Loucy (cell line): ENCODE results near the gene SSX2IP.

ENCODE experiments used
- H2AFZ ChIP-seq: fragments of 200-600 bp; sonication (generic); 2 replicates; pipeline ENCODE4 v1.6.0; 2016; ENCODE audit warnings: antibody characterized with exemption, mild to moderate bottlenecking, low read length, moderate library complexity
- H3F3A ChIP-seq: fragments of 200-600 bp; 2 replicates; pipeline ENCODE4 v1.6.0; 2016; ENCODE audit warnings: antibody characterized with exemption, low read depth, mild to moderate bottlenecking
- H3K27me3 ChIP-seq: fragments of 200-600 bp; sonication (generic); 2 replicates; pipeline ENCODE4 v1.6.1; 2014; ENCODE audit warnings: low read length, mild to moderate bottlenecking; ENCODE audit not compliant: insufficient read depth, poor library complexity, severe bottlenecking
- H3K36me3 ChIP-seq: fragments of 200-600 bp; sonication (generic); 2 replicates; pipeline ENCODE4 v1.6.1; 2016; ENCODE audit warnings: low read length; ENCODE audit not compliant: insufficient read depth
- H3K4me1 ChIP-seq: fragments of 200-600 bp; sonication (generic); 2 replicates; pipeline ENCODE4 v1.5.1; 2014; ENCODE audit warnings: low read length, mild to moderate bottlenecking; ENCODE audit not compliant: insufficient read depth, poor library complexity, severe bottlenecking
- H3K4me2 ChIP-seq: fragments of 200-600 bp; sonication (generic); 2 replicates; pipeline ENCODE4 v1.6.0; 2014; ENCODE audit warnings: antibody characterized with exemption, low read length, low read depth, mild to moderate bottlenecking; ENCODE audit not compliant: poor library complexity, severe bottlenecking
- H3K4me3 ChIP-seq: fragments of 200-600 bp; sonication (generic); 2 replicates; pipeline ENCODE4 v1.5.1; 2014; ENCODE audit warnings: low read length, mild to moderate bottlenecking, mixed read lengths; ENCODE audit not compliant: poor library complexity, severe bottlenecking
- H3K79me2 ChIP-seq: fragments of 200-600 bp; sonication (generic); 2 replicates; pipeline ENCODE4 v1.6.1; 2014; ENCODE audit warnings: low read length; ENCODE audit not compliant: insufficient read depth
- H3K9ac ChIP-seq: fragments of 200-600 bp; sonication (generic); 2 replicates; pipeline ENCODE4 v1.6.0; 2014; ENCODE audit warnings: mild to moderate bottlenecking, low read depth, low read length, moderate library complexity; ENCODE audit not compliant: poor library complexity, severe bottlenecking
- H3K9me2 ChIP-seq: fragments of 200-600 bp; sonication (generic); replicated peaks from 2 replicates; pipeline ENCODE4 v1.6.1; 2016; ENCODE audit warnings: low read depth, low read length, mixed read lengths
- H3K9me3 ChIP-seq: fragments of 200-600 bp; sonication (generic); 2 replicates; pipeline ENCODE4 v1.6.1; 2014; ENCODE audit warnings: mild to moderate bottlenecking, antibody characterized with exemption, low read length, low read depth; ENCODE audit not compliant: insufficient read depth
- H4K20me1 ChIP-seq: fragments of 200-600 bp; sonication (generic); 2 replicates; pipeline ENCODE4 v1.6.0; 2014; ENCODE audit warnings: antibody characterized with exemption, low read length, mild to moderate bottlenecking; ENCODE audit not compliant: insufficient read depth, poor library complexity, severe bottlenecking
- EZH2phosphoT487 ChIP-seq: fragments of 200-600 bp; IDR thresholded peaks from 2 replicates; pipeline ENCODE4 v1.6.1; 2018; ENCODE audit warnings: antibody characterized with exemption, mild to moderate bottlenecking, moderate library complexity, borderline replicate concordance
- TF ChIP-seq, protein P1 (sequence below): fragments of 200-600 bp; sonication (generic); conservative IDR thresholded peaks from 2 replicates; pipeline ENCODE4 v1.5.1; 2014; ENCODE audit warnings: mild to moderate bottlenecking, antibody characterized with exemption, low read length

SSX2IP gene

DNA sequence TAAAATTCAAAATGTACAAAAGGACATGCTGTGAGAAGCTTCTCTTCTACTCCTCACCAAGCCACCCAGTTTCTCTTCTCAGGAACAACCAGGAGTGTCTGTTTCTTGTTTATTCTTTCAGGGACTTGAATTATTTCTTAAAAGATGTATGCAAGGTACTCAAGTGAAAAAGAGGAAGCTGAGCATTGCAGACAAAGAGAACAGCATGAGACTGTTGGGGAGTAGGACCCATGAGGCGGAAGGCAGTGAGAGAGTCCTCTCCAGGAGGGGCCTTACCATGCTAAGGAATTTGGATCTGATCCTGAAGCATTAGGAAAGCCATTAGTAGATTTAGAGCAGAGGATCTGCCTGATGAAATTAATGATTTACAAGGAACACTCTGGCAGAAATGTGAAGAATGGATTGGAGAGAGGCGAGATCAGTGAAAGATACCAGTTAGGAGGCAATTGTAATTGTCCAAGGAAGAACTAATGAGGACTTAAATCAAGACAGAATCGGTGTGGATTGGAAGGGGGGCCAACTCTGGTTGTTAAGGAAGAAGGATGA, 14.7 kb upstream of the SSX2IP start:
- Histone ChIP-seq H3K9me3 (no peaks in the 10 kb centered on the region), H3K9ac (no peak overlapping the region), H2AFZ (no peak overlapping the region)

DNA sequence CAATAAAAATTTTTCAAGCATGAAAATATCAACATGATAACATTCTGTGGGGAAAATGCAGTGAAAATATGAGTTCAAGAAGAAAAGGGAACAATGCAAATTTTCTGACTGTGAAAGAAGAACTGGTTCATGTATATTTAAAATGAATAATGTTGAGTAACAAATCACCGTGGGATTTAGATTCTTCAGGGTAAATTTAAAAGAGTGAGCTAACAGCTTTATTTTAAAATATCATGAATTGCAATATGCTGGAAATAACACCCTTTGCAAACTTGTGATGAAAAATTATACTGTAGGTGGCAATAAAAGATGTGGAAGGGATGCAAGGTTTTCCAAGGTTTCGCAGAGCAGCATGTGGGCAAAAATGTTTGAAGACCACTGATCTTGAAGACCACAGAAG, 13.2 kb upstream of the SSX2IP start:
- Histone ChIP-seq H3K4me1 (peaks cover 16% of the 10 kb centered on the region), H3K9me3 (no peaks in the 10 kb centered on the region), H3K9ac (no peak overlapping the region), H3F3A (no peaks in the 10 kb centered on the region), H3K4me3 (no peak overlapping the region), H3K79me2 (no peaks in the 10 kb centered on the region), H3K4me2 (no peak overlapping the region), H4K20me1 (no peaks in the 10 kb centered on the region), H2AFZ (no peak overlapping the region), H3K9me2 (0 out of 2 replicates have a peak, but pooled peaks cover 3% of the 10 kb centered on the region), H3K27me3 (no peaks in the 10 kb centered on the region), H3K36me3 (no peaks in the 10 kb centered on the region)
- no peak for TF ChIP-seq EZH2phosphoT487
- TF ChIP-seq, protein P1, sequence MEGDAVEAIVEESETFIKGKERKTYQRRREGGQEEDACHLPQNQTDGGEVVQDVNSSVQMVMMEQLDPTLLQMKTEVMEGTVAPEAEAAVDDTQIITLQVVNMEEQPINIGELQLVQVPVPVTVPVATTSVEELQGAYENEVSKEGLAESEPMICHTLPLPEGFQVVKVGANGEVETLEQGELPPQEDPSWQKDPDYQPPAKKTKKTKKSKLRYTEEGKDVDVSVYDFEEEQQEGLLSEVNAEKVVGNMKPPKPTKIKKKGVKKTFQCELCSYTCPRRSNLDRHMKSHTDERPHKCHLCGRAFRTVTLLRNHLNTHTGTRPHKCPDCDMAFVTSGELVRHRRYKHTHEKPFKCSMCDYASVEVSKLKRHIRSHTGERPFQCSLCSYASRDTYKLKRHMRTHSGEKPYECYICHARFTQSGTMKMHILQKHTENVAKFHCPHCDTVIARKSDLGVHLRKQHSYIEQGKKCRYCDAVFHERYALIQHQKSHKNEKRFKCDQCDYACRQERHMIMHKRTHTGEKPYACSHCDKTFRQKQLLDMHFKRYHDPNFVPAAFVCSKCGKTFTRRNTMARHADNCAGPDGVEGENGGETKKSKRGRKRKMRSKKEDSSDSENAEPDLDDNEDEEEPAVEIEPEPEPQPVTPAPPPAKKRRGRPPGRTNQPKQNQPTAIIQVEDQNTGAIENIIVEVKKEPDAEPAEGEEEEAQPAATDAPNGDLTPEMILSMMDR: no peak

More for the DNA sequence above, 14.7 kb upstream of the SSX2IP start:
- Histone ChIP-seq H3K36me3 (no peaks in the 10 kb centered on the region), H3K9me2 (0 out of 2 replicates have a peak, but pooled peaks cover 3% of the 10 kb centered on the region), H3K4me3 (no peak overlapping the region), H3K79me2 (no peaks in the 10 kb centered on the region), H3K4me2 (no peak overlapping the region), H3K27me3 (no peaks in the 10 kb centered on the region), H4K20me1 (no peaks in the 10 kb centered on the region), H3F3A (no peaks in the 10 kb centered on the region), H3K4me1 (peaks cover 4% of the 10 kb centered on the region)
- TF ChIP-seq EZH2phosphoT487: no peak
- TF ChIP-seq, protein P1: no peak

DNA sequence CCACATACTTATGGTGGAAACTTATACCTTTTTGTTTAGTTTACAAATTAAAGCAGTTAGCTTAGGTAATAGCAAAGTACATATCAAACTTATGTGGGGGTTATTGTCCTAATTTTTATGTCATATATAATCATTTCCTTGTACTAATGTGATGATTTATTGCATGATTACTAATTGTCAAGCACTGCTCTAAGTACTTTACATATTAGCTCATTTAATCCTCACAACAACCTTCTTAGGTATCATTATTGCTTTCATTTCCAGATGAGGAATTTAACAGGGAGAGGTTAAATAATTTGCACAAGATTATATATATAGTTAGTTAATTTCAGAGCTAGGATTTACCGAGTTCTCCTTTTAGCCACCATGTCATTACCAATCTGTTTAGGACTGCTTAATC, 11.9 kb upstream of the SSX2IP start:
- H4K20me1 ChIP-seq: no peaks in the 10 kb centered on the region
- peaks cover 26% of the 10 kb centered on the region for H3K4me1 ChIP-seq
- H3K9ac ChIP-seq: no peak overlapping the region
- H3K4me2 ChIP-seq: no peak overlapping the region
- no peaks in the 10 kb centered on the region for H3K27me3 ChIP-seq
- no peaks in the 10 kb centered on the region for H3F3A ChIP-seq
- no peaks in the 10 kb centered on the region for H3K9me3 ChIP-seq
- H3K4me3 ChIP-seq: no peak overlapping the region
- H3K79me2 ChIP-seq: no peaks in the 10 kb centered on the region
- TF ChIP-seq EZH2phosphoT487: no peak
- TF ChIP-seq, protein P1: no peak
- H3K36me3 ChIP-seq: no peaks in the 10 kb centered on the region
- 0 out of 2 replicates have a peak, but pooled peaks cover 3% of the 10 kb centered on the region for H3K9me2 ChIP-seq
- H2AFZ ChIP-seq: no peak overlapping the region
